Breast epithelium (tissue), 4 donors: ENCODE results near the gene MEIOB. TPM values are rescaled to one million over a fixed set of nuclear protein-coding genes. Genes with fewer than 3 reads are reported as not detected.

Experiments
- DNase-seq, 2 donors: peaks; one replicate each; pipeline ENCODE4 v3.0.0-alpha.2; 2019; ENCODE audit warnings: low spot score in 2 of 2
- H3K27ac ChIP-seq, 2 donors: fragments of 200-600 bp; sonication (generic) in 1 of 2; one replicate each; pipeline ENCODE4 v1.5.1; 2016 to 2019; ENCODE audit warnings: mild to moderate bottlenecking in 1 of 2
- H3K27me3 ChIP-seq, 2 donors: fragments of 200-600 bp; sonication (generic) in 1 of 2; one replicate each; pipeline versions ENCODE4 v1.5.1 to v1.6.0; 2017 to 2019; ENCODE audit warnings: control low read depth in 1 of 2, mild to moderate bottlenecking in 1 of 2
- H3K36me3 ChIP-seq: fragments of 200-600 bp; one replicate; pipeline ENCODE4 v1.5.1; 2019
- H3K4me1 ChIP-seq, 2 donors: fragments of 200-600 bp; sonication (generic); one replicate each; pipeline ENCODE4 v1.5.1; 2016 to 2019; ENCODE audit warnings: control low read depth in 1 of 2
- H3K4me3 ChIP-seq, 3 donors: fragments of 200-600 bp; sonication (generic); 1 replicate in 2 of 3; 2 replicates in 1 of 3; pipeline ENCODE4 v1.5.1; 2016 to 2019; ENCODE audit warnings: mild to moderate bottlenecking in 3 of 3, moderate library complexity in 2 of 3
- H3K9me3 ChIP-seq, 2 donors: fragments of 200-600 bp; sonication (generic) in 1 of 2; one replicate each; pipeline ENCODE4 v1.5.1; 2016 to 2019; ENCODE audit warnings: control low read depth in 1 of 2
- CTCF ChIP-seq, 3 donors: fragments of 450-650 bp; IDR thresholded peaks; one replicate each; pipeline ENCODE4 v1.5.1; 2016 to 2017; ENCODE audit warnings: antibody characterized with exemption in 3 of 3, mild to moderate bottlenecking in 3 of 3, moderate library complexity in 3 of 3
- POLR2A ChIP-seq: fragments of 450-650 bp; IDR thresholded peaks from one replicate; pipeline ENCODE4 v1.6.1; 2016; ENCODE audit warnings: antibody characterized with exemption, mild to moderate bottlenecking, moderate library complexity
- POLR2AphosphoS5 ChIP-seq, 3 donors: sonication (generic); formaldehyde crosslinking; IDR thresholded peaks; one replicate each; pipeline ENCODE4 v1.6.1; 2017; ENCODE audit warnings: antibody characterized with exemption in 3 of 3
- intact Hi-C: fragments of 100-400 bp; cut with DNase I; formaldehyde crosslinking; loops from one replicate; pipeline ENCODE4 v1.15.1; 2023; ENCODE audit warnings: low total_unique reads
- total RNA-seq, 3 donors: library from RNA; depleted of rRNA; stranded (reverse); fragments of >200 nt; gene quantifications; one replicate each; pipeline ENCODE4 v1.1.0, GENCODE V29; 2016

MEIOB gene
- total RNA-seq, 3 donors from 2014 or later = not detected

- H3K4me3 ChIP-seq = peak overlapping the region in 2 of 3 donors; percentile 23 to 51
- peaks cover 0 to 76% of the 10 kb centered on the region in 2 donors for H3K27me3 ChIP-seq
- no peaks in the 10 kb centered on the region for H3K9me3 ChIP-seq
These were observed 45.8 kb upstream of the MEIOB start for GRCh38 chr16:1917665-1918350.

GRCh38 chr16:1917056-1917664 lies 45.2 kb upstream of the MEIOB start:
- Histone ChIP-seq H3K4me3 (peak overlapping the region in 2 of 3 donors; percentile 15 to 51), H3K4me1 (no peaks in the 10 kb centered on the region), H3K27ac (no peak overlapping the region), H3K36me3 (no peaks in the 10 kb centered on the region), H3K9me3 (no peaks in the 10 kb centered on the region), H3K27me3 (peaks cover 0 to 71% of the 10 kb centered on the region in 2 donors)
- intact Hi-C loops = no loop called here
- no peak for TF ChIP-seq POLR2A
- TF ChIP-seq CTCF (IDR thresholded peaks at IDR 0.05) = no peak
- no peak for TF ChIP-seq POLR2AphosphoS5 (IDR thresholded peaks at IDR 0.05)
- DNase-seq = no peak

More at GRCh38 chr16:1917665-1918350, 45.8 kb upstream of the MEIOB start:
- H3K36me3 ChIP-seq = no peaks in the 10 kb centered on the region
- no peaks in the 10 kb centered on the region for H3K4me1 ChIP-seq
- H3K27ac ChIP-seq = no peak overlapping the region
- TF ChIP-seq CTCF (IDR thresholded peaks at IDR 0.05) (no peak), POLR2AphosphoS5 (IDR thresholded peaks at IDR 0.05) (no peak), POLR2A (no peak)
- no peak for DNase-seq
- intact Hi-C loops = no loop called here

GRCh38 chr16:1916640-1916990 lies 44.7 kb upstream of the MEIOB start:
- Histone ChIP-seq H3K27me3 (peaks cover 0 to 66% of the 10 kb centered on the region in 2 donors), H3K27ac (no peak overlapping the region), H3K4me1 (no peaks in the 10 kb centered on the region), H3K9me3 (no peaks in the 10 kb centered on the region), H3K4me3 (no peak overlapping the region), H3K36me3 (no peaks in the 10 kb centered on the region)
- DNase-seq = no peak
- no peak for TF ChIP-seq POLR2A
- no peak for TF ChIP-seq POLR2AphosphoS5 (IDR thresholded peaks at IDR 0.05)
- TF ChIP-seq CTCF (IDR thresholded peaks at IDR 0.05) = no peak
- intact Hi-C loops = no loop called here

GRCh38 chr16:1915732-1916639 lies 44.0 kb upstream of the MEIOB start:
- no peak overlapping the region for H3K27ac ChIP-seq
- TF ChIP-seq CTCF (IDR thresholded peaks at IDR 0.05) = no peak
- no peak for TF ChIP-seq POLR2AphosphoS5 (IDR thresholded peaks at IDR 0.05)
- TF ChIP-seq POLR2A = no peak
- H3K4me3 ChIP-seq = no peak overlapping the region
- H3K4me1 ChIP-seq = no peaks in the 10 kb centered on the region
- DNase-seq = no peak
- no peaks in the 10 kb centered on the region for H3K36me3 ChIP-seq
- no peaks in the 10 kb centered on the region for H3K9me3 ChIP-seq
- intact Hi-C loops = no loop called here
- H3K27me3 ChIP-seq = peaks cover 0 to 60% of the 10 kb centered on the region in 2 donors

GRCh38 chr16:1914988-1915387 lies 43.0 kb upstream of the MEIOB start:
- no peak for TF ChIP-seq CTCF (IDR thresholded peaks at IDR 0.05)
- TF ChIP-seq POLR2AphosphoS5 (IDR thresholded peaks at IDR 0.05) = no peak
- no peak for TF ChIP-seq POLR2A
- Histone ChIP-seq H3K4me3 (no peak overlapping the region), H3K4me1 (no peaks in the 10 kb centered on the region), H3K27ac (no peak overlapping the region), H3K27me3 (peaks cover 0 to 52% of the 10 kb centered on the region in 2 donors), H3K9me3 (no peaks in the 10 kb centered on the region), H3K36me3 (no peaks in the 10 kb centered on the region)
- DNase-seq = no peak
- intact Hi-C loops = no loop called here
